Activated CD4-positive, CD25-positive, alpha-beta regulatory T cell (primary cell): ENCODE results near the gene RNF175.
A peak's percentile ranks its signal among the peaks of the same experiment; 100 is the strongest.

Experiments used
- DNase-seq, 4 experiments: peaks; one replicate each; lab custom pipeline; 2025; lab: John Stamatoyannopoulos, UW

Gene RNF175

GRCh38 chr4:153748378-153748777 lies 11.4 kb downstream of the RNF175 start:
- no peak for DNase-seq

- DNase-seq = no peak
Observed at GRCh38 chr4:153747406-153747955, 12.3 kb downstream of the RNF175 start.

- DNase-seq = no peak
Observed at GRCh38 chr4:153745651-153746050, 14.2 kb downstream of the RNF175 start.

- no peak for DNase-seq
Observed at GRCh38 chr4:153741541-153741940, 18.3 kb downstream of the RNF175 start.

- no peak for DNase-seq
Observed at GRCh38 chr4:153735906-153736461, 23.8 kb downstream of the RNF175 start.

GRCh38 chr4:153733751-153734448 lies 25.9 kb downstream of the RNF175 start:
- no peak for DNase-seq

- no peak for DNase-seq
Observed at GRCh38 chr4:153731239-153731638, 28.6 kb downstream of the RNF175 start.

GRCh38 chr4:153729895-153730294 lies 29.9 kb downstream of the RNF175 start:
- DNase-seq = no peak

- DNase-seq = no peak
Observed at GRCh38 chr4:153728660-153729059, 31.2 kb downstream of the RNF175 start.

GRCh38 chr4:153728151-153728550 lies 31.7 kb downstream of the RNF175 start:
- DNase-seq = no peak

- DNase-seq = no peak
Observed at GRCh38 chr4:153725831-153726154, 34.0 kb downstream of the RNF175 start.

GRCh38 chr4:153725136-153725830 lies 34.5 kb downstream of the RNF175 start:
- no peak for DNase-seq

- no peak for DNase-seq
Observed at GRCh38 chr4:153724606-153725005, 35.2 kb downstream of the RNF175 start.

GRCh38 chr4:153722036-153722435 lies 37.8 kb downstream of the RNF175 start:
- no peak for DNase-seq

GRCh38 chr4:153713866-153714646 lies 45.8 kb downstream of the RNF175 start:
- DNase-seq = no peak

GRCh38 chr4:153710681-153711080 lies 49.1 kb downstream of the RNF175 start:
- no peak for DNase-seq

- DNase-seq = no peak
Observed at GRCh38 chr4:153706519-153706918, 53.3 kb downstream of the RNF175 start.

- DNase-seq = no peak
Observed at GRCh38 chr4:153705743-153706468, 53.9 kb downstream of the RNF175 start.

GRCh38 chr4:153704522-153704921 lies 55.3 kb downstream of the RNF175 start:
- DNase-seq = no peak

- DNase-seq = no peak
Observed at GRCh38 chr4:153684971-153685371, 74.9 kb downstream of the RNF175 start.

- DNase-seq = peak; percentile 19 to 29 (median 26)
Observed at GRCh38 chr4:153684182-153684970, 75.4 kb downstream of the RNF175 start, which contains the start of gene TLR2. TSS of gene TLR2 (plus strand) at chr4:153684280. CDS start at chr4:153702908, 18,628 bp downstream.
